Lower leg skin (tissue), 3 donors: ENCODE results near the gene APOC3.

Source experiments
- POLR2A ChIP-seq, 2 donors: fragments of 450-650 bp; IDR thresholded peaks; one replicate each; pipeline ENCODE4 v1.6.1; 2016 to 2017; ENCODE audit warnings: antibody characterized with exemption in 2 of 2, mild to moderate bottlenecking in 1 of 2, moderate library complexity in 1 of 2
- TF ChIP-seq, protein P1 (sequence below), 3 donors: fragments of 450-650 bp; IDR thresholded peaks; one replicate each; pipeline ENCODE4 v1.5.1; 2016; ENCODE audit warnings: antibody characterized with exemption in 3 of 3, mild to moderate bottlenecking in 3 of 3, moderate library complexity in 2 of 3

DNA sequence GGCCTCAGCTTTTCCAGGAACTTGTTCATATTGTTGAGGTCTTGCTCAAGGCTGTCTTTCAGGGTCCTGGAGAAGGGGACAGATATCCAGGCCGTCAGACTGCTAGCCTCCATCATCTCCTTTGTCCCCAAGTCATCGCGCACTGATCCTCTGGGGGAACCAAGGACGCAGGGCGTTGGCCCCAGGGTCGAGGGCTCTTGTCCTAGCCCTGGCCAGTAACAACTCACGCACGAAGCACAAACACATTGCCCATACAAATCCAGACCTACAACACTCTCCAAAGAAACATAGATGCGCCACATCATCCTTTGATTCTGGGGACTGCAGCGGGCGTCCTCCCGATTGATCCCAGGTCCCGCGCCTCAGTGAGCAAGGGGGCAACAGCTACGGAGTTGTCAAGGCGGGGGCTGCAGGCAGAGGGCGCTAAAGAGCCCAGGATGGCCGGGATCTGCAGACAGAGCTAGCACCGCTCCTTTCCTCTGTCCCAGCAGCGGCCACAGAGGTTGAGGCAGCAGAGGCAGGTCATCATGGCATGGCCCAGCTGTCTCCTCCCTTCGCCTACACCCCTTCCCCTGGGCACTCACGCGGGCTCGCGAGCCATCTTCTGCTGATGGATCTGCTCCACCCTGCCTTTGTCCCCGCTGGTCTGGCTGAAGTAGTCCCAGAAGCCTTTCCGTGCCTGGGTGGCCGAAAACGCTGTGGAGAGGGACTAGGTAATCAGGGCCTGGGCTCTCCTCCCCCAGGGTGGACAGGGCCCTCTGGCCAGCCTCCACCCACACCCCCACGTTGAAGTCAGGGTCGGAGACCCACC lies 38.5 kb upstream of the APOC3 start:
- TF ChIP-seq, protein P1, sequence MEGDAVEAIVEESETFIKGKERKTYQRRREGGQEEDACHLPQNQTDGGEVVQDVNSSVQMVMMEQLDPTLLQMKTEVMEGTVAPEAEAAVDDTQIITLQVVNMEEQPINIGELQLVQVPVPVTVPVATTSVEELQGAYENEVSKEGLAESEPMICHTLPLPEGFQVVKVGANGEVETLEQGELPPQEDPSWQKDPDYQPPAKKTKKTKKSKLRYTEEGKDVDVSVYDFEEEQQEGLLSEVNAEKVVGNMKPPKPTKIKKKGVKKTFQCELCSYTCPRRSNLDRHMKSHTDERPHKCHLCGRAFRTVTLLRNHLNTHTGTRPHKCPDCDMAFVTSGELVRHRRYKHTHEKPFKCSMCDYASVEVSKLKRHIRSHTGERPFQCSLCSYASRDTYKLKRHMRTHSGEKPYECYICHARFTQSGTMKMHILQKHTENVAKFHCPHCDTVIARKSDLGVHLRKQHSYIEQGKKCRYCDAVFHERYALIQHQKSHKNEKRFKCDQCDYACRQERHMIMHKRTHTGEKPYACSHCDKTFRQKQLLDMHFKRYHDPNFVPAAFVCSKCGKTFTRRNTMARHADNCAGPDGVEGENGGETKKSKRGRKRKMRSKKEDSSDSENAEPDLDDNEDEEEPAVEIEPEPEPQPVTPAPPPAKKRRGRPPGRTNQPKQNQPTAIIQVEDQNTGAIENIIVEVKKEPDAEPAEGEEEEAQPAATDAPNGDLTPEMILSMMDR (IDR thresholded peaks at IDR 0.05) = peak in 1 of 3 donors; percentile 78
- TF ChIP-seq POLR2A (IDR thresholded peaks at IDR 0.05) = no peak
